ENCODE data around the gene OGFOD3.
"Not testable (repeated sequence)": the region's sequence is repeated elsewhere in the genome, so short reads cannot be mapped to it uniquely, and the experiment has no call there.

Gene OGFOD3, protein sequence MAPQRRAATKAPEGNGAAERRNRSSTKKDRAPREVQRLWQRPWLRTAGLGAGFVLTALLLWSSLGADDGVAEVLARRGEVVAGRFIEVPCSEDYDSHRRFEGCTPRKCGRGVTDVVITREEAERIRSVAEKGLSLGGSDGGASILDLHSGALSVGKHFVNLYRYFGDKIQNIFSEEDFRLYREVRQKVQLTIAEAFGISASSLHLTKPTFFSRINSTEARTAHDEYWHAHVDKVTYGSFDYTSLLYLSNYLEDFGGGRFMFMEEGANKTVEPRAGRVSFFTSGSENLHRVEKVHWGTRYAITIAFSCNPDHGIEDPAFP

DNA sequence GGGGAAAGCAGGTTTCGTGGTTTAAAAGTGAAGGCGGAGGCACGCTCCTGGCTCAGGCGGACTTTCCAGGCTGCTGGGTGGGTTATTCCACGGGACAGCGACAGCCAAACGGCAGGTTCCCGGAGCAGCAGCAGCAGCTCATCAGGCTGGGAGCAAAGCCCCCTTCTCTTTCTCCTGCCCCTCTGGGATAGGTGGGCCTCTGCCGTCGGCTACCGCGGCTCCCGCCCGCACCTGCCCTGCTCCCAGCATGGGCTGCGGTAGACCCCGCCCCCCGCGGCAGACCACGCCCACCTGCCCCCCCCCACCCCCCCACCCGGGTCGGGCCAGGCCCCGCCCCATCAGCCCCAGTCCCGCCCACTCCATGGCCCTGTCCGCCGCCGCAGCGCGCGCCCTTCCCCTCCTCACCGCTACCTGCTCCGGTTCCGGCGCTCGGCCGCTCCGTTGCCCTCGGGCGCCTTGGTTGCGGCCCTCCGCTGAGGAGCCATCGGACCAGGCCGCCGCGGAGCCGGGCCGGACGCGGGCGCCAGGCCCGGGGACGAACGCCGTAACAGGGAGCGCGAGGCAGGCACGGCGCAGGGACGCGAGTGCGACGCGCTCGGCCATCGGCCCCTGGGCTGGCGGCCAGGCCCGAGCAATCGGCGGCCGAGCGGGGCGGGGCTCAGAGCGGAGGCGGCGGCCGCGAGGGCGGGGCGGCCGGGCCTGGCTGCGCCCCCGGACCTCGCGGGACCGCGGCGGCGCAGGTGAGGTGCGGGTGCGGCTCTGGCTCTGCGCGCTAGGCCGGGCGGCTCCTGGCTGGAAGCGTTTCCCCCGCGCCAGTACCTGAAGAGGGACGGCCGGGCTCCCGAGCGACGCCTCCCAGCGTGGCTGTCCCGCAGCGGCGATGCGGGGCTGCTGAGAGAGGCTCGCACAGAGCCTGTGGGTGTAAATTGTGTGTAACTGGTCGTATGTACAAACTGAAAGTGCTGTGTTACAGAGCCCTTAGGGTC lies at the start of gene OGFOD3, which contains the start of gene HEXD:
OGFOD3 (minus strand) TSS at position 586 of the 986 bp plus-strand sequence; CDS start at position 485, 101 bp downstream.
HEXD (plus strand) TSS at position 347 of the 986 bp plus-strand sequence. CDS start 1,453 bp downstream, outside the sequence.
- peak; percentile 53 to 74 for DNase-seq (ENCODE audit: extremely low read depth in 1 of 2, low read depth in 1 of 2)

GRCh38 chr17:82465023-82465603 lies 46.7 kb upstream of the OGFOD3 start:
- no peak for DNase-seq (ENCODE audit: extremely low read depth in 1 of 2, low read depth in 1 of 2)

- DNase-seq (ENCODE audit: extremely low read depth in 1 of 2, low read depth in 1 of 2), result no peak
Measured at GRCh38 chr17:82464567-82464929, 46.2 kb upstream of the OGFOD3 start.

DNA sequence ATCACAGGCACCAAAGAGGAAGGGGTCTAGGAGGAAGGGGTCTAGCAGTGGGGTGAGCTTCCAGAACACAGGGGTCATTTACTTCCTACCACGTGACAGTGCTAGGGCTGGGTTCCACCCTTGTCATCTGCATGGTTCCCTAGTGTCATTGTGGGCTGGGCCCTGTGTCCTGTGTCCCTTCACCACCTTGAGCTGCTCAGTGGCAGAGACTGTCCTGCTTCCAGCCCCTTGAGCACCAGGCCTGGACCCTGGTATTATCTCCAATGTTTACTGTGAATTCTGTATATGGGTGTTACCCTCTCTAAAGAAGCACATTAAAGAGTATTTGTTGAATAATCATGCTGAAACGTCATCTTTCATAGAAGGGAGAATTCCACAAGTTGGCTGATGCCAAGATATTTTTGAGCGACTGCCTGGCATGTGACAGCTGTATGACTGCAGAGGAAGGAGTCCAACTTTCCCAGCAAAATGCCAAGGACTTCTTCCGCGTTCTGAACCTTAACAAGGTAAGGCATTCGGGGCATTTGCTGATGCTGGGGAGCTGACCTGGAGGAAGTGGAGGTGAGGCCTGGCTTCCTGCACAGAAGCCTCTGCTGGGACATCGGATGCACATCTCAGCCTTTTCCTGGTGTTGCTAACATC lies 45.7 kb upstream of the OGFOD3 start:
- no peak for DNase-seq (ENCODE audit: extremely low read depth in 1 of 2, low read depth in 1 of 2)

GRCh38 chr17:82463391-82463790 lies 45.0 kb upstream of the OGFOD3 start:
- DNase-seq (ENCODE audit: extremely low read depth in 1 of 2, low read depth in 1 of 2), result no peak

GRCh38 chr17:82461827-82462524 lies 43.6 kb upstream of the OGFOD3 start:
- no peak for DNase-seq (ENCODE audit: extremely low read depth in 1 of 2, low read depth in 1 of 2)

- not testable (repeated sequence) for DNase-seq (ENCODE audit: extremely low read depth in 1 of 2, low read depth in 1 of 2)
Measured at GRCh38 chr17:82459936-82460335, 41.5 kb upstream of the OGFOD3 start.

GRCh38 chr17:82458885-82459424 lies 40.6 kb upstream of the OGFOD3 start:
- DNase-seq (ENCODE audit: extremely low read depth in 1 of 2, low read depth in 1 of 2), result no peak

DNA sequence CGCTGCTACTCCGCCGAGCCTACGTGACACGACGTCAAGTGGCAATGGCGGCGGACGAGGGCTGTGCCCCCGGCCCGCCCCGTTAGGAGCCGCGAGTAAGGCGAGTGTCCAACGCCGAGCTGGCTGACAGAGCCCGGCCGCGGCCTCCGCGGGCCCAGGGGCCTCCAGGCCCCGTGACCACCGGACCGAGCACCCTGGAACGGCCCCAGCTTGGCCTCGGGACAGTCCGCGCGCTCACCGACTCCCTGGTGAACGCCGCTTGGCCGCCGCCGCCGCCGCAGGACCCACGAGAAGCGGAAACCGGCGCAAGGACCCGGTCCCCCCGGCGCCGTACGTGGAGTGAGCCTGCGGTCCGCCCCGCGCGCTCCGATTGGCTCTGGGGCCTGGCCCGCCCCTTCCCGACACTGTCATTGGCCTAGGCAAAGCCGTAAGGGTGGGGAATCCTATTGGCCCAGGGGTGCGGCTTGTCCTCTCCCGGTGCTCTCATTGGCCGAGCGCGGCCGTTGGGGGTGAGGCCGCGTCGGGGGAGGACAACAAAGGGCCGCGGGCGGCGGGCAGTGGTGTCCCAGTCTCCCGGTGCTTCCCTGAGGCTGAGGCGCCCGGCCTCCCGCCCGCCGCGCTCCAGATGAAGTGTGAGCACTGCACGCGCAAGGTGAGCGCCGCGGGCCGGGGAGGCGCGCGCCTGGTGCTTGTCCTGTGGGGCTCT lies 39.9 kb upstream of the OGFOD3 start, which contains the start of gene NARF:
NARF (plus strand) TSS at position 563 of the 706 bp plus-strand sequence; CDS start at position 626, 63 bp downstream.
- DNase-seq (ENCODE audit: extremely low read depth in 1 of 2, low read depth in 1 of 2), result peak; percentile 91 to 92

GRCh38 chr17:82457929-82458178 lies 39.5 kb upstream of the OGFOD3 start:
- DNase-seq (ENCODE audit: extremely low read depth in 1 of 2, low read depth in 1 of 2), result no peak

GRCh38 chr17:82457073-82457928 lies 38.9 kb upstream of the OGFOD3 start:
- no peak for DNase-seq (ENCODE audit: extremely low read depth in 1 of 2, low read depth in 1 of 2)

DNA sequence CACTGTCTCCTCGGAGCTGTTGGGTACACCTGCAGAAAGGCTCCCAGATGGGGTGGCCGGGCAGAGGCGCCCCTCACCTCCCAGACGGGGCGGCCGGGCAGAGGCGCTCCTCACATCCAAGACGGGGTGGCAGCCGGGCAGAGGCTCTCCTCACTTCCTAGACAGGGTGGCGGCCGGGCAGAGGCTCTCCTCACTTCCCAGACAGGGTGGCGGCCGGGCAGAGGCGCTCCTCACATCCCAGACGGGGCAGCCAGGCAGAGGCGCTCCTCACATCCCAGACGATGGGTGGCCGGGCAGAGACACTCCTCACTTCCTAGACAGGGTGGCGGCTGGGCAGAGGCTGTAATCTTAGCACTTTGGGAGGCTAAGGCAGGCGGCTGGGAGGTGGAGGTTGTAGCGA lies 35.3 kb upstream of the OGFOD3 start:
- DNase-seq (ENCODE audit: extremely low read depth in 1 of 2, low read depth in 1 of 2), result not testable (repeated sequence)

DNA sequence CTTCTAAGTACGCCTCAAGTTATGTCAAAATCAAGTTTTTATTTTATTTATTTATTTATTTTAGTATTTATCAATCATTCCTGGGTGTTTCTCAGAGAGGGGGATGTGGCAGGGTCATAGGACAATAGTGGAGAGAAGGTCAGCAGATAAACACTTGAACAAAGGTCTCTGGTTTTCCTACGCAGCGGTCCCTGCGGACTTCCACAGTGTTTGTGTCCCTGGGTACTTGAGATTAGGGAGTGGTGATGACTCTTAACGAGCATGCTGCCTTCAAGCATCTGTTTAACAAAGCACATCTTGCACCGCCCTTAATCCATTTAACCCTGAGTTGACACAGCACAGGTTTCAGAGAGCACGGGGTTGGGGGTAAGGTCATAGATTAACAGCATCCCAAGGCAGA lies 34.8 kb upstream of the OGFOD3 start:
- not testable (repeated sequence) for DNase-seq (ENCODE audit: extremely low read depth in 1 of 2, low read depth in 1 of 2)

- no peak for DNase-seq (ENCODE audit: extremely low read depth in 1 of 2, low read depth in 1 of 2)
Measured at GRCh38 chr17:82452162-82452561, 33.8 kb upstream of the OGFOD3 start.

DNA sequence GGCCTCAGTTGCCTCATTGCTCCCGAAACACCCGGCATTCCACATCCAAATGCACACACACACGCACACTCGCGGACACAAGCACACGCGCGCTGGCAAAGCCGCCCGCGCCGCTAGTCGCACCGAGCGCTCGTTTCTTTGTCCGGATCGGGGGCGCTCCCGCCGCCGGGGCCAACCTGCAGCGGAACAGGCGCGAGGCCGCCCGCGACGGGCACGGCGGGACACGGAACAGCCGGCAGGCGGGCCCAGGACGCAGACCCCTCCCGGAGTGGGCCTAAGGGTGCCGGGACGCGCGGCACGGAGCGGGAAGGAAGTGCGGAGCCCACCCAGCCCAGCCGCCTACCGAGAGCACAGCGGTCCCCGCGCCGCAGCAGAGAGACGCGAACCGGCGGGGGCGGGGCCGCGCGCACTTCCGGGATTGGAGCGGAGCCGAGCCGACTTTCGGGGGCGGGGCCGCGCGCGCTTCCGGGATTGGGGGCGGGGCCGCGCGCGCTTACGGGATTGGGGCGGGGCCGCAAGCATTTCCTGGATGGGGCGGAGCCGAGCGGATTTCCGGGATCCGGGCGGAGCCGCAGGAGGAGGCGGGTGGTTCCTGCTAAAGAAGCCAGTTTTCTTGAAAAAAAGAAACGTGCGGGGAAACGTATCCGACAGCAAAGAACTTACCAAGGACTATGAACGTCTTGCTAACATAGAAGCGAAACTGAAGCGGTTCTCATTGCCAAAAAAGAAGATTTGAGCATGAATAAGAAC lies 32.1 kb upstream of the OGFOD3 start, which contains the start of gene CYBC1:
CYBC1 (minus strand) TSS at position 396 of the 750 bp plus-strand sequence. CDS start 1,498 bp downstream, outside the sequence.
- DNase-seq (ENCODE audit: extremely low read depth in 1 of 2, low read depth in 1 of 2), result peak; percentile 85 to 94

GRCh38 chr17:82449883-82450356 lies 31.5 kb upstream of the OGFOD3 start:
- no peak for DNase-seq (ENCODE audit: extremely low read depth in 1 of 2, low read depth in 1 of 2)

DNA sequence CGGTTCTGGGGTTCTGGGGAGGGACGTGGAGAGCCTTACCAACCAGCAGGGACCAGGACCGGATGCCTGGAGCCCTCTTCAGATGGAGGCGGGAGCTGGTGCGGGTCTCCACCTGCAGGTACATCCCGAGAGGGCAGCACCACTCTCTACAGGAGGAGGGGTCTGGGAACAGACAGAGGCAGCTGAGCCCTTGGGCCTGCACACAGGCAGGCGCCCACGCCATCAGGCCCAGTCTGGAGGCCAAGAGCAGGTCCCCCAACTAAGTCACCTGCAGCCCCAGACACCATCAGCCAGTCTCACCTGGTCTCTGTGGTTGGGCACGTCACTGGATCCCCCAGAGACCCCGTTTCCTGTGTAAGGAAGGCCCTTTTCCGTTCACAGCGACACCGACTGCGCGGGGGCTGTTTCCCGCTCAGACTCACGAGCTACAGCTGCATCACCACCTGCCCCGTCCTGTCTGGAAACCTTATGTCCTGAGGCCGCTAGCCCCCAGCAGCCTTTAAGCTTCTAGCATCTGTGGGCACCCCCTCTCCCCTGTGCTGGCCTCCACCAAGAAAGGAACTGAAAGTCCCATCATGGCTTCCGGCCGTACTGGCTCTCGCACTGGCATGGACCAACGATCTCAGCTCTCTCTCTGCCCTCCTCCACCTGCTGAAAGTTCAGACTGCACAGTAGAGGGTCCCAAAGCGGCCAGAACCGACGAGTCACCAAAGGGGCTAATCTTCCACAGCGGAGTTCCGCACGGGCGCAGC lies 30.9 kb upstream of the OGFOD3 start:
- peak; percentile 47 to 57 for DNase-seq (ENCODE audit: extremely low read depth in 1 of 2, low read depth in 1 of 2)

All from activated CD8-positive, alpha-beta memory T cell treated with anti-CD3 and anti-CD28 coated beads for 1 hour (primary cell).